NCI-H446 (cell line): ENCODE measurements around the gene ZNF3.
A peak's percentile ranks its signal among the peaks of the same experiment; 100 is the strongest.

Source experiments
- DNase-seq, 2 experiments: peaks; one replicate each; lab custom pipeline; 2025; lab: John Stamatoyannopoulos, UW

The ZNF3 gene

GRCh38 chr7:100088621-100089457, 7.3 kb upstream of the ZNF3 start, which contains the start of gene COPS6:
Gene COPS6, plus strand, starts transcription at chr7:100088969. Its CDS starts 22 bp downstream, at chr7:100088991.
- peak; percentile 9 to 57 for DNase-seq

- no peak for DNase-seq
Observed at GRCh38 chr7:100088095-100088620, 6.6 kb upstream of the ZNF3 start.

- no peak for DNase-seq
Observed at GRCh38 chr7:100087055-100087750, 5.7 kb upstream of the ZNF3 start.

- no peak for DNase-seq
Observed at GRCh38 chr7:100085515-100085914, 4.0 kb upstream of the ZNF3 start.

GRCh38 chr7:100082978-100083377, 1.5 kb upstream of the ZNF3 start:
- no peak for DNase-seq

GRCh38 chr7:100080907-100081534, 502 bp downstream of the ZNF3 start:
- DNase-seq: no peak

- DNase-seq: no peak
Observed at GRCh38 chr7:100079024-100079560, 2.4 kb downstream of the ZNF3 start.

GRCh38 chr7:100077205-100077604, 4.3 kb downstream of the ZNF3 start:
- no peak for DNase-seq

GRCh38 chr7:100075418-100075817, 6.1 kb downstream of the ZNF3 start:
- DNase-seq: no peak

- no peak for DNase-seq
Observed at GRCh38 chr7:100074841-100075240, 6.7 kb downstream of the ZNF3 start.

- DNase-seq: no peak
Observed at GRCh38 chr7:100072462-100072861, 9.1 kb downstream of the ZNF3 start.

GRCh38 chr7:100071018-100071723, 10.4 kb downstream of the ZNF3 start:
- no peak for DNase-seq

GRCh38 chr7:100069991-100070390, 11.5 kb downstream of the ZNF3 start:
- no peak for DNase-seq

- no peak for DNase-seq
Observed at GRCh38 chr7:100066953-100067352, 14.6 kb downstream of the ZNF3 start.

GRCh38 chr7:100065452-100066186, 15.9 kb downstream of the ZNF3 start:
- DNase-seq: no peak

- DNase-seq: no peak
Observed at GRCh38 chr7:100064162-100064561, 17.4 kb downstream of the ZNF3 start.

GRCh38 chr7:100063376-100063775, 18.1 kb downstream of the ZNF3 start:
- DNase-seq: no peak

GRCh38 chr7:100061518-100062193, 19.9 kb downstream of the ZNF3 start:
- DNase-seq: no peak

- no peak for DNase-seq
Observed at GRCh38 chr7:100059251-100059739, 22.2 kb downstream of the ZNF3 start.

GRCh38 chr7:100057006-100057405, 24.5 kb downstream of the ZNF3 start:
- DNase-seq: no peak
